Measurements from ENCODE around the gene SV2C. TPM values are rescaled to one million over a fixed set of nuclear protein-coding genes. Genes with fewer than 3 reads are reported as not detected.
A peak's percentile ranks its signal among the peaks of the same experiment; 100 is the strongest.

The SV2C gene
- total RNA-seq, 1 experiment from 2014 or later = not detected

DNA sequence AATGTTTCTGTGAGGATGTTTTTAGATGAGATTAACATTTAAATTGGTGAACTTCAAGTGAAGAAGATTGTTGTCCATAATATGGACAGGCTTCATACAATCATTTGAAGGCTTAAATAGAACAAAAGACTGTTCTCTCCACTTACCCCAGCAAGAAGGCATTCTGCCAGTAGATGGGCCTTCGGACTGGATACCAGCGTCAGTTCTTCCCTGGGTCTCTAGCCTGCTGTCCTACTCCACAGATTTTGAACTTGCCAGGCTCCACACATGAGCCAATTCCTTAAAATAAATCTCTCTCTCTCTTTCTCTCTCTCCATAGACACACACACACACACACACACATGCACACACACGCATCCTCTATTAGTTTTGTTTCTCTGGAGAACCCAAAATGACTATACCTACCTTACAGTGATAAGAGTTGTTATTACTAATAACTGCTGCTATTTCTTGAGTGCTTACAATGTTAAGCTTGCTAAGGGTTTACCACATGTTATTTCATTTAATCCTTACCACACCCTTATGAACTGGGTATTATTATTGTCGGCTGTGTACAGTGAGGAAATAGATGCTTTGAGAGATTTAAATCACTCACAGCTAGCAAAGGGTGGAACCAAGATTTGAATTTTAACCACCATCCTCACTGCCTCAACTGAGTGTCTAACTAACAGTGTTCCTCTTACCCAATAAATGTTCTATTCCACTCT is 300.1 kb downstream of the SV2C start:
- DNase-seq (ENCODE audit: low read depth) = no peak

- no peak for DNase-seq (ENCODE audit: low read depth)
These were observed 301.0 kb downstream of the SV2C start for GRCh38 chr5:76384189-76384588.

GRCh38 chr5:76384705-76385104 is 301.5 kb downstream of the SV2C start:
- no peak for DNase-seq (ENCODE audit: low read depth)

DNA sequence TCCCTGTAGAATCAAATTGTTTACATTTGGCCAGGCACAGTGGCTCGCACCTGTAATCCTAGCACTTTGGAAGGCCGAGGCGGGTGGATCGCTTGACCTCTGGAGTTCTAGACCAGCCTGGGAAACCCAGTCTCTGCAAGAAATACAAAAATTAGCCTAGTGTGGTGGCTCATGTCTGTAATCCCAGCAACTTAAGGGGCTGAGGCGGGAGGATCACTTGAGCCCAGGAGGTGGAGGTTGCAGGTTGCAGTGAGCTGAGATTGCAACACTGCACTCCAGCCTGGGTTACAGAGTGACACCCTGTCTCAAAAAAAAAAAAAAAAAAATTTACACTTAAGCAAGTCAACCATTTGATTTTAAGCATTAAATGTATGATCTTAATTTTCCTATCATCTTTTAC is 302.4 kb downstream of the SV2C start:
- DNase-seq (ENCODE audit: low read depth) = no peak

DNA sequence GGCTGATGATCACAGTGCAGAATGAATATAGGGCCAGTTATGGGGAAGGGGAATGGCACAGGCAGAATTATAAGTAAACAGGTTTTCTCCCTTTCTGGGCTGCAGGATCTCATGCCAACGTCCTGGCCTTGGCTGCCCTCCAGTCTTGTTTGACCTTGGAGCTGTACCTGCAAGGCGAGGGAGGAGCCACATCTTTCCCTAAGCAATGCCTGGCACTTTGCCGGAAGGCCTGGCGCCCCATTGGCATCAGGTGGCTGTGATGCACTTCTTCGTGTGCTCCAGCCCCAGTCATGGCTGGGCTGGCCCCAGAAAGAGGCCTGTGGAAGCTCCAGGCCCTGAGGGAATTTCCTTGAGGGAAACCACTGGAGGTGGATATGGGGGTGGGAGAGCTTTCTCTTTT is 303.2 kb downstream of the SV2C start:
- DNase-seq (ENCODE audit: low read depth) = no peak

GRCh38 chr5:76388236-76388635 is 305.1 kb downstream of the SV2C start:
- no peak for DNase-seq (ENCODE audit: low read depth)

DNA sequence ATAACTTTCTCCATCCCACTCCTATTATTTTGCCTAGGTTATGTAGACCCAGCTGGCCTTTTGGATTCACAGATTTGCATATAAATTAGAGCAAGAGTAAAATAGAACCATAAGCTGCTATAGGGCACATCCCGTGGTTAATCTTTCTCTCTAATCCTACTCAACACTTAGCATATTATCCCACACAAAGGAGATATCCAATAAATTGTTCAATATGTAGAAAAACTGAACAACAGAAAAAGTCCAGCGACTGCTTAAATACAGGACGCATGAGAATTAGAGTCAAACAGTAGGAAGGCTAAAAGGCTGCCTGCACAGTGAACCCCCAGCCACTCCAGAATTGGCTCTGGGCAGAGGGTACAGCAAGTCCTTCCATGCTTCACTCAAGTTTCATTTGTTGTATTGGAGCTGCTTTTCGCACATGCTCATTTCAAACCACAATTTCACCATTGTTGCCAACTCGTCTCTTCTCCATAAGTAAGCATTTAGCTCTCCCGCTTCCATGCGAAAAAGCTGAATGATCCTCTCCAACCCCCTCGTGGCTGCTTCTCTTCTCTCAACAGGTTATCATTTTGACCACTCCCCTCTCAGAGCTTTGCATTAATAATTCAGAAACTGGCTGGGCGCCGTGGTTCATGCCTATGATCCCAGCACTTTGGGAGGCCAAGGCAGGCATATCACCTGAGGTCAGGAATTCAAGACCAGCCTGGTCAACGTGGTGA is 305.8 kb downstream of the SV2C start:
- DNase-seq (ENCODE audit: low read depth) = no peak

DNA sequence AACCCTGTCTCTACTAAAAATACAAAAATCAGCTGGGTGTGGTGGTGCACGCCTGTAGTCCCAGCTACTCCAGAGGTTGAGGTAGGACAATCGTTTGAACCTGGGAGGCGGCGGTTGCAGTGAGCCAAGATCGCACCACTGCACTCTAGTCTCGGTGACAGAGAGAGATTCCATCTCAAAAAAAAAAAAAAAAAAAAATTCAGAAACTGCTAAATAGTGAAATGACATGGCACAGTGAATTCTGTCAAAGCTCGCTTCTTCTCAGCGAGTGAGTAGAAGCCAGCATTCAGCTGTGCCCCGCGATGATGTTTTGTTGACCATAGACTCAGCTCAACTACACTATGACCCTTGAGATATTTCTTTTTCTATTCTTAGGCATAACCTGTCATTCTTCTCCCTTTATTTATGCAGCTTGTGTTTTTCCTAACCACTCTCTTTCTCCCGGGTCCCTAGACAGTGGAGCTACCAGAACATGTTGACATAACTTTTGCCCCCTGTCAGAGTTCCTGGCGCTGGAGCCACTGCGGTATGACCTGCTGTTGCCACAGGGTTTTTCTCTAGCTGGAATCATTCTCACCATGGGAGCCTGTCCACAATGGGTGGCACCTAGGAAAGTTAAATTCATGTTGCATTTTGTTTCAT is 306.5 kb downstream of the SV2C start:
- DNase-seq (ENCODE audit: low read depth) = no peak

- DNase-seq (ENCODE audit: low read depth) = no peak
These were observed 307.8 kb downstream of the SV2C start for GRCh38 chr5:76391014-76391413.

GRCh38 chr5:76393035-76393680 is 310.0 kb downstream of the SV2C start:
- no peak for DNase-seq (ENCODE audit: low read depth)

DNA sequence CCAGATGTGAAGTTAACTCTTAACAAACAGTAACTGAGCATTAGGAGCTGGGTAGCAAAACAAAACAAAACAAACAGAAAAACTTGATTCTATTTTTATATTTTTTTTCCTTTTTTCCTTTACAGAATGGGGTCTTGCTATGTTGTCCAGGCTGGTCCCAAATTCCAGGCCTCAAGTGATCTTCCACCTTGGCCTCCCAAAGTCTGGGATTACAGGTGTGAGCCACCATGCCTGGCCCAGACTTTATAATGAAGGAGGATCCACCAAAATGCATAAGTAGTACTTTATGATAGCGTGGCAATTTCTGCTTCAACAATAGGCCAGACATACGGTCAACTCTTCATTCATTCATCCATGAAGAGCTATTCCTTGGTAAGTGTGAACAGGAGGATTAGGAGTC is 314.0 kb downstream of the SV2C start:
- no peak for DNase-seq (ENCODE audit: low read depth)

- DNase-seq (ENCODE audit: low read depth) = no peak
These were observed 316.1 kb downstream of the SV2C start for GRCh38 chr5:76399268-76399667.

GRCh38 chr5:76400466-76400865 is 317.3 kb downstream of the SV2C start:
- no peak for DNase-seq (ENCODE audit: low read depth)

DNA sequence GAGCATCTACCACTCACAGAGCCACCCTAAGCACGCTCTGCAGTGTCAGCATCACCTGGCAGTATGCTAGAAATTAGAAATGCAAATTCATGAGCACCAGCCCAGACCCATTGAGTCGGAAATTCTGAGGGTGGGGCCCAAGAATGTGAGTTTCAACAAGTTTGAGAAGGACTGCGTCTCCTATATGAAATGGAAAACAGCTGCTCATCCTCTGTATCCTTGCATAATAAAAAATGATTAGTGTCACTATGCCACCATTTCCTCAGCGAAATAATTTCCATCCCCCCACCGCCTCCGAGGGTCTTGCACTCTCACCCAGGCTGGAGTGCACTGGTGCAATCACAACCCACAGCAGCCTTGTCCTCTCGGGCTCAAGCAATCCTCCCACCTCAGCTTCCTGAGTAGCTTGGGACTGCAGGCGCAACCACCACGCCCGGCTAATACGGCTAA is 318.6 kb downstream of the SV2C start:
- no peak for DNase-seq (ENCODE audit: low read depth)

- no peak for DNase-seq (ENCODE audit: low read depth)
These were observed 319.2 kb downstream of the SV2C start for GRCh38 chr5:76402251-76402885.

DNA sequence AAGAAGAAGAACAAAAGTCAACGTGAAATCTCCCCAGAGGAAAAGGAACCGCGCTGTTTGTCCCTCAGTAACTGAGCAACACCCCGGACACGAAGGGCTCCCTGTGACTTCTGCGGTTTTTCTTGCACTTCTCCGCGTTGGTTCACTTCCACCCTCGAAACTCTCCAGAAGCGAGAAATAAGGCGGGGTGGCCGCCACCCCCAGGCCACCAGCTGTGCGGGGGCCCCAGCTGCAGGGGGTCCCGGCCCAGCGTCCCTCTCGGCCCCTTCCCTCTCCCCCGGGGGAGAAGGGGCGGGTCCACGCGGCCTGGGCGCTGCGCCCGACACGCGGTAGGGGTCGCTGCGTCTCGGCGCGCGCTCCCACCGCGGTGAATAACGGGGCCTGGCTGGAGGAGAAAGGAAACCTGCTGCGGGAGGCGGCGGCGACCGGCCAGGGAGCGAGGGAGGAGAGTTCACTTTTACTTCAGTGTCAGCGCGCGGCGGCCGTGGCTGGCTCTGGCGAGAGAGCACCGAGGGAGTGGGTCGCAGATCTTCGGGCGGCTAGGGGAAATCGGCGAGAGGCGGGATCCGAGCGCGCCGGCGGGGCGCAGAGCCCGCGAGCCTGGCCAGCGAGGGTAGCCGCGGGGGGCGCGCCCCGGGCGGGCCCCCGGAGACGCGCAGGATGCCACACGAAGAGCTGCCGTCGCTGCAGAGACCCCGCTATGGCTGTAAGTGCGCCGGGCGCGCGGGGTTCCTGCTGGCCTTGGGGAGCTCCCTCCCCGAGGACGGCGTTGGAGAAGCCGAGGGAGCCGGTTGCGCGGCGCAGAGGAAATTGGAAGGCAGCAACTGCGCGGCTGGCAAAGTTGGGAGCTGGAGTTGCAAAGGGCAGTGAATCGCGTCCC is 319.9 kb downstream of the SV2C start, which contains the start of gene IQGAP2:
IQGAP2 (plus strand) TSS at position 400 of the 880 bp plus-strand sequence; CDS start at position 661, 261 bp downstream.
- peak; percentile 48 for DNase-seq (ENCODE audit: low read depth)
